Keratinocyte (primary cell): ENCODE data around the gene RNASE9.

Source experiments
- EZH2 ChIP-seq: IDR thresholded peaks from one replicate; pipeline ENCODE4 v1.6.1; 2012; ENCODE audit warnings: inconsistent platforms, mild to moderate bottlenecking, low read length, moderate library complexity
- TF ChIP-seq, protein P1 (sequence below), 3 experiments: IDR thresholded peaks in 1 of 3; conservative IDR thresholded peaks in 1 of 3; optimal IDR thresholded peaks in 1 of 3; 2 replicates in 2 of 3; 3 replicates in 1 of 3; pipeline versions ENCODE3 to v1.5.1; 2011; ENCODE audit warnings: low read length in 3 of 3, mild to moderate bottlenecking in 3 of 3, moderate library complexity in 2 of 3, control low read depth in 1 of 3, inconsistent platforms in 1 of 3; ENCODE audit not compliant: insufficient read depth in 2 of 3; ENCODE audit errors: extremely low read depth in 1 of 3

DNA sequence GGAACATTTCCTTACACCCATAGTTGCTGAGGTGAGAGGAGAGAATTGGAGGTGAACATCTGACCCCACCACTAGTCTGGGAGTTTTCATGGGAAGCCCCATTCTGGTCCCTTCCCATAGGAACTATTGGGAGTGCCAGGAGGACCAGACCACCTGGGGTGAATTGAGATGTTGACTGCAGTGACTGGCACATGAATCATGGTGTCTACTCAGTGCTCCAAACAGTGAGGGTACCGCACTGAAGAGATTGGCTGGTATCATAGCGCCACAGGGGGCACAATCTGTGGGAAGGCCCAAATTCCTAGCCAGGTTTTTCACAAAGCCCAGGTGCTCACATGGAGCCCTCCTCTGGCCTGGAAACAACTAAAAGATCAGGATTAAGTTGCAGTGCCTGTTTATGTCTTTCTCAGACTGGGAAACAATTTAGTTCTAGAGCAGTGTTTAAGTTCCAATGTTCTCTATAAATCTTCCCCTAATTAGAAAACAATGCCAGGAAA, 3.7 kb upstream of the RNASE9 start:
- TF ChIP-seq, protein P1, sequence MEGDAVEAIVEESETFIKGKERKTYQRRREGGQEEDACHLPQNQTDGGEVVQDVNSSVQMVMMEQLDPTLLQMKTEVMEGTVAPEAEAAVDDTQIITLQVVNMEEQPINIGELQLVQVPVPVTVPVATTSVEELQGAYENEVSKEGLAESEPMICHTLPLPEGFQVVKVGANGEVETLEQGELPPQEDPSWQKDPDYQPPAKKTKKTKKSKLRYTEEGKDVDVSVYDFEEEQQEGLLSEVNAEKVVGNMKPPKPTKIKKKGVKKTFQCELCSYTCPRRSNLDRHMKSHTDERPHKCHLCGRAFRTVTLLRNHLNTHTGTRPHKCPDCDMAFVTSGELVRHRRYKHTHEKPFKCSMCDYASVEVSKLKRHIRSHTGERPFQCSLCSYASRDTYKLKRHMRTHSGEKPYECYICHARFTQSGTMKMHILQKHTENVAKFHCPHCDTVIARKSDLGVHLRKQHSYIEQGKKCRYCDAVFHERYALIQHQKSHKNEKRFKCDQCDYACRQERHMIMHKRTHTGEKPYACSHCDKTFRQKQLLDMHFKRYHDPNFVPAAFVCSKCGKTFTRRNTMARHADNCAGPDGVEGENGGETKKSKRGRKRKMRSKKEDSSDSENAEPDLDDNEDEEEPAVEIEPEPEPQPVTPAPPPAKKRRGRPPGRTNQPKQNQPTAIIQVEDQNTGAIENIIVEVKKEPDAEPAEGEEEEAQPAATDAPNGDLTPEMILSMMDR (optimal IDR thresholded peaks at IDR 0.05 in 1 of 3, IDR thresholded peaks at IDR 0.05 in 1 of 3, conservative IDR thresholded peaks at IDR 0.05 in 1 of 3; ENCODE audit: extremely low read depth in 1 of 3, insufficient read depth in 2 of 3, low read length in 3 of 3), result no peak
- no peak for TF ChIP-seq EZH2
